ENCODE data around the gene CCDC13. TPM values are rescaled to one million over a fixed set of nuclear protein-coding genes. Genes with fewer than 3 reads are reported as not detected.

Gene CCDC13
- polyA plus RNA-seq, 1 donor from 2014 or later, result 6.5 TPM

- Histone ChIP-seq H3K79me2 (replicated peaks; ENCODE audit: insufficient read depth, low read length) (no peaks in the 10 kb centered on the region), H3K36me3 (ENCODE audit: insufficient read depth, low read length) (no peaks in the 10 kb centered on the region), H3K9me2 (ENCODE audit: insufficient read depth, low read length) (no peaks in the 10 kb centered on the region), H4K20me1 (ENCODE audit: insufficient read depth) (no peaks in the 10 kb centered on the region), H3K4me3 (ENCODE audit: low read length) (no peak overlapping the region), H2AFZ (ENCODE audit: low read depth, low read length) (no peak overlapping the region), H3K9me3 (ENCODE audit: low read length) (no peaks in the 10 kb centered on the region), H3K9ac (ENCODE audit: low read length) (no peak overlapping the region), H3K27me3 (ENCODE audit: insufficient read depth, low read depth, low read length) (no peaks in the 10 kb centered on the region), H3F3A (ENCODE audit: insufficient read depth, low read length, poor library complexity, severe bottlenecking) (no peaks in the 10 kb centered on the region), H3K4me2 (ENCODE audit: low read length) (no peak overlapping the region), H3K27ac (ENCODE audit: low read length) (no peak overlapping the region)
- TF ChIP-seq SMC3 (conservative IDR thresholded peaks at IDR 0.05; ENCODE audit: poor library complexity) (no peak), RAD21 (conservative IDR thresholded peaks at IDR 0.05) (no peak), CTCF (IDR thresholded peaks at IDR 0.05; ENCODE audit: poor library complexity, severe bottlenecking) (no peak), POLR2AphosphoS5 (IDR thresholded peaks at IDR 0.05) (no peak), MXI1 (conservative IDR thresholded peaks at IDR 0.05; ENCODE audit: poor library complexity, severe bottlenecking) (no peak), EP300 (conservative IDR thresholded peaks at IDR 0.05; ENCODE audit: poor library complexity, severe bottlenecking) (no peak), EZH2 (IDR thresholded peaks at IDR 0.05; ENCODE audit: borderline replicate concordance, insufficient read depth, low read length, poor library complexity, severe bottlenecking) (no peak), REST (IDR thresholded peaks at IDR 0.05; ENCODE audit: borderline replicate concordance) (no peak), TAF1 (IDR thresholded peaks at IDR 0.05; ENCODE audit: low read depth) (no peak)
Measured at GRCh38 chr3:42736081-42736480, 37.0 kb downstream of the CCDC13 start.

- Histone ChIP-seq H3K27me3 (ENCODE audit: insufficient read depth, low read depth, low read length) (no peaks in the 10 kb centered on the region), H3K9ac (ENCODE audit: low read length) (no peak overlapping the region)
Measured at GRCh38 chr3:42735615-42736014, 37.4 kb downstream of the CCDC13 start.

More at GRCh38 chr3:42735615-42736014, 37.4 kb downstream of the CCDC13 start:
- Histone ChIP-seq H3K4me2 (ENCODE audit: low read length) (no peak overlapping the region), H3K79me2 (replicated peaks; ENCODE audit: insufficient read depth, low read length) (no peaks in the 10 kb centered on the region), H3K27ac (ENCODE audit: low read length) (no peak overlapping the region), H3K9me2 (ENCODE audit: insufficient read depth, low read length) (no peaks in the 10 kb centered on the region), H2AFZ (ENCODE audit: low read depth, low read length) (no peak overlapping the region), H3K36me3 (ENCODE audit: insufficient read depth, low read length) (no peaks in the 10 kb centered on the region), H3K4me3 (ENCODE audit: low read length) (no peak overlapping the region), H3F3A (ENCODE audit: insufficient read depth, low read length, poor library complexity, severe bottlenecking) (no peaks in the 10 kb centered on the region), H4K20me1 (ENCODE audit: insufficient read depth) (no peaks in the 10 kb centered on the region), H3K9me3 (ENCODE audit: low read length) (no peaks in the 10 kb centered on the region)
- TF ChIP-seq REST (IDR thresholded peaks at IDR 0.05; ENCODE audit: borderline replicate concordance) (no peak), TAF1 (IDR thresholded peaks at IDR 0.05; ENCODE audit: low read depth) (no peak), CTCF (IDR thresholded peaks at IDR 0.05; ENCODE audit: poor library complexity, severe bottlenecking) (no peak), SMC3 (conservative IDR thresholded peaks at IDR 0.05; ENCODE audit: poor library complexity) (no peak), MXI1 (conservative IDR thresholded peaks at IDR 0.05; ENCODE audit: poor library complexity, severe bottlenecking) (no peak), EP300 (conservative IDR thresholded peaks at IDR 0.05; ENCODE audit: poor library complexity, severe bottlenecking) (no peak), POLR2AphosphoS5 (IDR thresholded peaks at IDR 0.05) (no peak), EZH2 (IDR thresholded peaks at IDR 0.05; ENCODE audit: borderline replicate concordance, insufficient read depth, low read length, poor library complexity, severe bottlenecking) (no peak), RAD21 (conservative IDR thresholded peaks at IDR 0.05) (no peak)

Data from neural cell (in vitro differentiated cells).